ENCODE data around the gene BHLHA15. TPM values are rescaled to one million over a fixed set of nuclear protein-coding genes. Genes with fewer than 3 reads are reported as not detected.

Gene BHLHA15
- total and polyA plus RNA-seq, 2 of the 13 experiments (the other 11 are each of a cell fraction or from before 2014, with no cell fraction given), result 1.9 to 6.1 TPM

DNA sequence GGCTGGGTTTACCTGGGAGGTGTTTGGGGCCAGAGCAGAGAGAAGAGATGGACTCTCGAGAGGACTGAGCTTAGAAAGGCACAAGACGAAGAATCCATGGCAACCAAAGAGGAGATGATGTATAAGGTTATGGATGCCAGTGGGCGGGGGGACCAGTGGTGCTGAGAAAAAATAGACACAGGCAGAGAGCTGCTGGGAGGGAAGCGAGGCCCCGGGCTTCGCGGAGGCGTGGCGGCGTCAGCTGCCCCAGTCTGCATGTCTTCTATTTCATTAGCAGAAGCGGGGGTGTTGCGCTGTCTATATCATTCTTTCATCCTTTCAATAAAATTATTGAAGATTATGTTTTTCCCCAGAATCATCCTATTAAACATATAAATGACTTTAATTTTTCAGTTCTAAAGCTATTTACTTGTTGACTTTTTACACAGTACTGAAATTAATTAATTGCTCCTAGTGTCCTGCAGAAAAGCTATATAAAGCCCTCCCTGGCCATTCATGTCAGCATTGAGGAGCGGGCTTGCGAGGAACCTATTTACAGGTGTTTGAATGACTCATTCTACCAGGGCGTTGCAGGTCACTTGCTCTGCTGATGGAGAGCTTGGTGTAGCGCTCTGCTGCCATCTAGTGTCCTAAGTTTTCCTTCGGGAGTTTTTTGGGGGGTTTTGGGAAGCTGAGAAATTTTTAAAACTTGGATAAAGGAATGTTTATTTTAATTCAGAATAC is 42.9 kb upstream of the BHLHA15 start (continued):
- TF ChIP-seq CAMTA2 (CRISPR knock-in tag; IDR thresholded peaks at IDR 0.05; ENCODE audit: borderline replicate concordance) (no peak), XBP1 (CRISPR knock-in tag; IDR thresholded peaks at IDR 0.05) (no peak), ATF7 (IDR thresholded peaks at IDR 0.05) (no peak), ATF7 (CRISPR knock-in tag; IDR thresholded peaks at IDR 0.05) (no peak), ZNF720 (CRISPR knock-in tag; IDR thresholded peaks at IDR 0.05) (no peak), TCF7L2 (IDR thresholded peaks at IDR 0.05; ENCODE audit: low read depth, low read length) (no peak), ZFP37 (CRISPR knock-in tag; IDR thresholded peaks at IDR 0.05; ENCODE audit: borderline replicate concordance) (no peak), THRA (CRISPR knock-in tag; IDR thresholded peaks at IDR 0.05; ENCODE audit: borderline replicate concordance) (peak; percentile 73; the same call in 1 of the 2 replicates), MXD1 (CRISPR knock-in tag; IDR thresholded peaks at IDR 0.05) (no peak), ZNF749 (CRISPR knock-in tag; IDR thresholded peaks at IDR 0.05; ENCODE audit: borderline replicate concordance) (no peak), TBL1XR1 (IDR thresholded peaks at IDR 0.05; ENCODE audit: borderline replicate concordance, low read length, partially characterized antibody) (no peak), RXRA (CRISPR knock-in tag; IDR thresholded peaks at IDR 0.05) (peak; percentile 25; the same call in 1 of the 2 replicates), ZNF577 (CRISPR knock-in tag; IDR thresholded peaks at IDR 0.05; ENCODE audit: borderline replicate concordance, low read depth) (no peak), REL (CRISPR knock-in tag; conservative IDR thresholded peaks at IDR 0.05) (no peak), PAF1 (CRISPR knock-in tag; IDR thresholded peaks at IDR 0.05) (no peak), HNRNPL (IDR thresholded peaks at IDR 0.05; ENCODE audit: low read depth, low read length) (no peak), ZNF782 (CRISPR knock-in tag; IDR thresholded peaks at IDR 0.05; ENCODE audit: borderline replicate concordance) (no peak), SMC3 (IDR thresholded peaks at IDR 0.05; ENCODE audit: low read length) (peak; percentile 82), NR2F6 (IDR thresholded peaks at IDR 0.05) (peak; percentile 38; the same call in 1 of the 2 replicates), NR2F6 (CRISPR knock-in tag; IDR thresholded peaks at IDR 0.05) (peak; percentile 34; the same call in 1 of the 2 replicates), IRX3 (CRISPR knock-in tag; IDR thresholded peaks at IDR 0.05; ENCODE audit: borderline replicate concordance, low read depth) (no peak), ZNF713 (CRISPR knock-in tag; IDR thresholded peaks at IDR 0.05) (no peak), FOSL2 (CRISPR knock-in tag; IDR thresholded peaks at IDR 0.05) (peak; percentile 95), ZNF629 (CRISPR knock-in tag; conservative IDR thresholded peaks at IDR 0.05) (no peak), ZNF598 (CRISPR knock-in tag; IDR thresholded peaks at IDR 0.05; ENCODE audit: borderline replicate concordance) (no peak)
- TF ChIP-seq, protein P1, sequence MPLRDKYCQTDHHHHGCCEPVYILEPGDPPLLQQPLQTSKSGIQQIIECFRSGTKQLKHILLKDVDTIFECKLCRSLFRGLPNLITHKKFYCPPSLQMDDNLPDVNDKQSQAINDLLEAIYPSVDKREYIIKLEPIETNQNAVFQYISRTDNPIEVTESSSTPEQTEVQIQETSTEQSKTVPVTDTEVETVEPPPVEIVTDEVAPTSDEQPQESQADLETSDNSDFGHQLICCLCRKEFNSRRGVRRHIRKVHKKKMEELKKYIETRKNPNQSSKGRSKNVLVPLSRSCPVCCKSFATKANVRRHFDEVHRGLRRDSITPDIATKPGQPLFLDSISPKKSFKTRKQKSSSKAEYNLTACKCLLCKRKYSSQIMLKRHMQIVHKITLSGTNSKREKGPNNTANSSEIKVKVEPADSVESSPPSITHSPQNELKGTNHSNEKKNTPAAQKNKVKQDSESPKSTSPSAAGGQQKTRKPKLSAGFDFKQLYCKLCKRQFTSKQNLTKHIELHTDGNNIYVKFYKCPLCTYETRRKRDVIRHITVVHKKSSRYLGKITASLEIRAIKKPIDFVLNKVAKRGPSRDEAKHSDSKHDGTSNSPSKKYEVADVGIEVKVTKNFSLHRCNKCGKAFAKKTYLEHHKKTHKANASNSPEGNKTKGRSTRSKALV (CRISPR knock-in tag; IDR thresholded peaks at IDR 0.05), result no peak
- TF ChIP-seq, protein P2, sequence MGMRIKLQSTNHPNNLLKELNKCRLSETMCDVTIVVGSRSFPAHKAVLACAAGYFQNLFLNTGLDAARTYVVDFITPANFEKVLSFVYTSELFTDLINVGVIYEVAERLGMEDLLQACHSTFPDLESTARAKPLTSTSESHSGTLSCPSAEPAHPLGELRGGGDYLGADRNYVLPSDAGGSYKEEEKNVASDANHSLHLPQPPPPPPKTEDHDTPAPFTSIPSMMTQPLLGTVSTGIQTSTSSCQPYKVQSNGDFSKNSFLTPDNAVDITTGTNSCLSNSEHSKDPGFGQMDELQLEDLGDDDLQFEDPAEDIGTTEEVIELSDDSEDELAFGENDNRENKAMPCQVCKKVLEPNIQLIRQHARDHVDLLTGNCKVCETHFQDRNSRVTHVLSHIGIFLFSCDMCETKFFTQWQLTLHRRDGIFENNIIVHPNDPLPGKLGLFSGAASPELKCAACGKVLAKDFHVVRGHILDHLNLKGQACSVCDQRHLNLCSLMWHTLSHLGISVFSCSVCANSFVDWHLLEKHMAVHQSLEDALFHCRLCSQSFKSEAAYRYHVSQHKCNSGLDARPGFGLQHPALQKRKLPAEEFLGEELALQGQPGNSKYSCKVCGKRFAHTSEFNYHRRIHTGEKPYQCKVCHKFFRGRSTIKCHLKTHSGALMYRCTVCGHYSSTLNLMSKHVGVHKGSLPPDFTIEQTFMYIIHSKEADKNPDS (CRISPR knock-in tag; IDR thresholded peaks at IDR 0.05), result no peak

All from HepG2 (cell line).